NCI-H128 (cell line): ENCODE results near the gene STAT1.
"Not testable (repeated sequence)": the region's sequence is repeated elsewhere in the genome, so short reads cannot be mapped to it uniquely, and the experiment has no call there.

Experiments
- DNase-seq: peaks from one replicate; lab custom pipeline; 2025; ENCODE audit not compliant: unreplicated experiment; lab: John Stamatoyannopoulos, UW

STAT1 gene

GRCh38 chr2:190965580-190966222, 48.3 kb downstream of the STAT1 start:
- DNase-seq = no peak

DNA sequence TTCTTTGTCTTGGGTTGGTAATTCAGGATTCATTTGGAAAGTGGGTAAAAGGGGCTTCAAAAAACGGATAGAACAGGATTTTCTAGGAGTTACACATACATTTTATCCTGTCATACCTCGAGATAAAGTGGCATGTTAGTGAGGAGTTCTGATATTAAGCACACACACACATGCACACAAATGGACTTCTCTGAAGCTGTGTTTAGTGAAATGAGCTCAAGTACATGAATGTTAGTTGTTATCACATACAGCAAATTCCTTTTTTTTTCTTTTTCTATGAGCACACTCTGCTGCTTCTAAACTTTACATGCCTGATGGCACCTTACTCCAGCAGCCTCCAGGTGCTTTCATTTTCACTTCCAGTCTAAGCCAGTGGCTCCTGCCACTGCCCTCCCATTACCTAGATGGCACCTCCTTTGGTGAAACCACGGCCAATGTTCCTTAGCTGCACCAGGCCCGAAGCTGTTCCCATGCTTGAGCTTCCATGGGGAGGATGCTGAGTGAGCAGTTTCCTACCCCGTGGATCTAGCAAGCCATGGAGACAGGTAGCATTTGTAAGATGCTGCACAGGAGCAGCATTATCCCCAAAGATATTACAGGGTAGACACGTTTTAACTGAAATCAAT, 49.7 kb downstream of the STAT1 start:
- DNase-seq = no peak

GRCh38 chr2:190963088-190963487, 50.9 kb downstream of the STAT1 start:
- no peak for DNase-seq

DNA sequence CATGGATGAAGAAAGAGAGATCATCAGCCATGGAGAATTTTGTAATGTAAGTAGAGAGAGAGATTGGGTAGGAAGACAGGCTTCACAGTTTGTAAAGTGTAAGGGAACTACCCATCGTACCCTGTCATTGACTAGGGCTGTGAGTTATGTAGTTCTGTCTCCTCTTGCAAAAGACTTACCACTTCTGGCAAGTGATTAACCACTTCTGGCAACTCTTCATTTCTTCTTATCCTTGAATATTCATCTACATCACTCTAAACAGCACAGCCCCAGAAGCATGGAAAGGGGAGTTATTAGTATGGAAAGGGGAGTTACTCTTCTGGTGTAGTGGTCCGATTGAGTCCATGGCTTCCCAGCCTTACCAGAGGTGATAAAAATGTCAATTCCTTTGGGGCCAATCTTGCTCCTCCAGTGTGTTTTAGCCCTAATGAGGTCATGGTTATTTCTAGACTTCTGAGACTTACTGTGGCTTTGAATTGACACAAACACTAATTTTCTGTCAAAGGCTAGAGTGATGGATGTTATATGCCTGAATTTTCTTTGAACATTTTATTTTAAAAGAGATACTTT, 52.0 kb downstream of the STAT1 start:
- no peak for DNase-seq

- DNase-seq = not testable (repeated sequence)
Measured at GRCh38 chr2:190961117-190961516, 52.9 kb downstream of the STAT1 start.

DNA sequence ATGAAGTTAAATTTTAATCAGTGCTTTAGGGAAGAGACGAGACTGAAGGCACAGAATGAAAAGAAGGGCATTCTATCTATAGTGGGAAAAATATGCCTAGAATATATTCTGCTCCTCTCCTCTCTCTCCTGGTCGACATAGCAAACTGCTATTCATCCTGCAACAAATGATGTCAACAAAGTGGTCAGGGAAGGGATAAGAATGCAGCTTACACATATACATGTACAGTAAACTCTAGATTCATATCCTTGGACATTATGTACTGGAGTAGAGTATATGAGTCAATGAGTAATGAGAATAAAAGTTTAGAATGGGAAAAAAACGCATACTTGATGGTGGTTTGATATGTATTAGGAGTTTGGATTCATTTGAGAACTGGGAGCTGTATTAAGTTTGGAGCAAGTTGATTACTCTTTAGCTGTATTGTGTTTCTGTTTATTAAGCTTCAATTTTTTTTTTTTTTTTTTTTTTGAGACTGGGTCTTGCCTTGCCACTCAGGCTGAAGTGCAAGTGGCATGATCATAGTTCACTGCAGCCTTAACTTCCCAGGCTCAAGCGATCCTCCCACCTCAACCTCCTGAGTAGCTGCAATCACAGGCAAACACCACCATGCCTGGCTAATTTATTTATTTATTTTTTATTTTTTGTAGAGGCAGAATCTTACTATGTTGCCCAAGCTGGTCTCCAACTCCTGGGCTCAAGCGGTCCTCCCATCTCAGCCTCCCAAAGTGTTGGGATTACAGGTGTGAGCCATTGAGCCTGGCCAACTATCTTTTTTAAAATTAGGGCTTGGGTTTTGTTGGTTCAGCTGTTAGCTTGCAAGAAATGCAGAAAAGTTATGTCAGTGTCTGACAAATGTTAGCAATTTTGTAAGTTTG, 53.8 kb downstream of the STAT1 start:
- DNase-seq = no peak

DNA sequence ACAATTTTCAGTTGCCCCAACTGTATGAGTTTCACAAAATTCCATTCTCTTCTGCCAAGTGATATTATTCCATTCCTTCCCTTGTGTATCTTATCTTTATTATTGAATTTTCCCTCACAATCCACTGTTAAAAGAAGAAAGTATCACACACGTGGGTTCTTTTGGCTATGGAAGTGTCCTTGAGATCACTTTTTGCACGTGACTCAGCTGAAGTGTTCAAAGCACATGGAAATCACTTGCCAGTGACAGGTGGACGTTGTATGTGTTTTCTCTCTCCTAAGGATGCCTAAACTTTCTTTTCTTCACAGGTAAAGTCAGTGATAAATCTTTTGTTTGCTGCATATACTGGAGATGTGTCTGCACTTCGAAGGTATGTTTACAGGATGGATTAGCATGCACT, 60.7 kb downstream of the STAT1 start:
- no peak for DNase-seq

DNA sequence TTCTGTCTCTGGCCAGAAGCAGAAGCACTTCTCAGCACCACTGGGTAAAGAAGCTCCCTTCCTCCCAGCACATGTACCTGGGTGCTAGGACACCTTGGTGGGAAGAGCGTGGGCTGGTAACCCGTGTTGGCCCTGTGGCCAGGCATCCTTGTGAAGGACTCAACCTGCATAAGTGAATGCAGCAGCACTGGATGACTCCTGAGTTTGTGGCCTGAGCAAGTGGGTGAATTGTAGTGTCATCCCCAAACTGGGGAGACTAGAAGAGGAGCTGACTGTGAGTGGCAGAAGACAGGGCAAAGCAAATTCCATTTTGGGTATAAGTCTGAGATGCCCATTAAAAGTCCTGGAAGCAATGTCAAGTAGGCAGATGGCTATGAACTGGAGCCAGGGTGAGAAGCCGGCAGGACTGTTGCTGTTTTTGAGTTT, 63.4 kb downstream of the STAT1 start:
- no peak for DNase-seq

- DNase-seq = no peak
Measured at GRCh38 chr2:190948671-190949070, 65.3 kb downstream of the STAT1 start.

DNA sequence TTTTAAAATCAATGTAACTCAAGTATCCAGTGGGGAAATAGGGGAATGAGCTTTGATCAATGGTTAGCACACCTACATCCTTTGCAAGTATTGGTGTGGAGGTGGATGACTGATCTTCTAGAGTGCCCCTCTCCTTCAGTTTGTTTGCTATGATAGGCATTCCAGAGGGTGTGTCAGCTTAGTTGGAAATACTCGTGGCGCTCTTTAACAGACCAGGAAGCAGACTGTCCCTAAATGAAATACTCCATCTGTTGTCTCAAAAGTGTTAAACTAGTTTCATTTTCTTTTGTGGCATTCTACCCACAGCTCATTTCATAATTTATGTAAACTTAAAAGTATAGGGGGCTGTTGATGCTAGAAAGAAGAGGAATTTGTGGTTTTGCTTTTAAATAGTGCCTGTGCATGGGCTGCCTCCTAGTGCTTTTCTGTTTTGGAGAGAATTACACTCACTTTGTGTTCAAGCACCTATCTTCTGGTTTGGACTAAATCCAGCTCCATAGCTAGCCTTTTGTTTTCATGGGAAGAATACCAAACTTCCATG, 66.2 kb downstream of the STAT1 start:
- DNase-seq = no peak

GRCh38 chr2:190947141-190947540, 66.8 kb downstream of the STAT1 start:
- no peak for DNase-seq

- no peak for DNase-seq
Measured at GRCh38 chr2:190943706-190944105, 70.3 kb downstream of the STAT1 start.

DNA sequence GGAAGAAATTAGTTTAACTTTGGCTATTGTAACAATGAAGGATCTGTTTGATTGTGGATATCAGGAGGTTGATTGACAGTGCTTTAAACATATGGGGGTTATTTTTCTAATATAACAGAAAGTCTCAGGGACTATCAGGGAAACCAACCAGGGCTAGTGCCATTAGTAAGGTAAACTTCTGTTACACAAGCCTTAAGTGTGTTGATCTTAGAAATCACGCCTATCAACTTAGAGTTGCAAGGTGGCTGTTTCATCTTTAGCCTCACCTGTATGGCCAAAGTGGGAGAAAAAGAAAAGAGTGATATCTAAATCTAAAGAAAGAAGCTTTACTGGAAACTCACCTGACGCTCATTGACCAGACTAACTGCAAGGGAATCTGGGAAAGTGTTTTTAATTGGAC, 71.3 kb downstream of the STAT1 start:
- DNase-seq = no peak

- DNase-seq = no peak
Measured at GRCh38 chr2:190941571-190941970, 72.4 kb downstream of the STAT1 start.

DNA sequence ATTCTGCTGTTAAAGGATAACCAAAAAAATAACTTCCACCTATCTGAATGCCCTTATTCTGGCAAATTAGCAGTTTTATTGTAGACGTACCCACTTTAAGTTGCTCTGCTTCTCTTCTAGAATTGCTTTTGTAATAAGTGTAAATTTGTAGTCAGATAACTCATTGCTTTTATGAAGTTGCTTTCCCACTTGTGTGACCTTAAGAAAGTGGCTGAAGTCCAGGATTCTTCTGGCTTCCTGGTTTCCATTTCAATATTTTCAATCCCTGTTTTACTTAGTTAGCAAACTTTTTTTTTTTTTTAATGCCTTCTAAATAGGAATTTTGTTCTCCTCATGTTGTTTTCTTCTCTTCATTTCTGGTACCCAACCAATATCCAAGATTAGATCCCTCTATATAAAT, 73.5 kb downstream of the STAT1 start:
- DNase-seq = no peak

- no peak for DNase-seq
Measured at GRCh38 chr2:190938771-190939335, 75.1 kb downstream of the STAT1 start.

DNA sequence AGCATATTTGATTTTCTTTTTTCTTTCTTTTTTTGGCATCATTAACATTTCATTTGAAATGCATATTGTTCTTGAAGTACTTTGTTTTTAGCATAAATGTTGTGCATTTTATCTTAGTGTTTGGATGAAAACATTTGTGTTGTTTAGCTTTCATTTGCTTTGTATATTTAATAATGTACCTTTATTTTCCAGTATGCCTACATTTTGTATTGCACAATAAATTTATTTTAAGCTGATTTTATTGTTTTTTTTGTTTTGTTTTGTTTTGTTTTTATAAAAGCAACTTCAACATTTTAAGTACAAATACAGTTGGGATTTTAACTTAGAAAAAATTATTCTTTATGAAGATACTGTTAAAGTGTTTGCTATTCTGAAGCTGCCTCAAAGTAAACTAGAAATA, 78.9 kb downstream of the STAT1 start:
- no peak for DNase-seq

DNA sequence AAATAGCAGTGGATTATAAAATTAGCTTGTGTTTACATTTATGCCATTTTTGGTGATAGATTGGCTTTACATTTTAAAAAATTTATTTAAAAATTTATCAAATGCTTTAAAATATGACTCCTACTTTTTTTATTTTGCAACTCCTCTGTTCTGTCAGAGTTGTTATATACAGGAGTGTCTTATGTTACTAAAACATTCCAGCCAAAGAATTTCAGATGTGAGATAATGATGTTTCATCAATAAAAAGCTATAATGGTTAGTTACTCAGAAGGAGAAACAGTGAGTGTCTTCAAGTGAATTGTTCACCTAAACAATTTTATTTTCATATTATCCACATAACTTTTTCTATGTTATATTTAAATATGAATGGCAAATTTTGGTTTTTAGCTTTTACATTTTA, 80.6 kb downstream of the STAT1 start:
- no peak for DNase-seq

GRCh38 chr2:190932514-190932913, 81.5 kb downstream of the STAT1 start:
- DNase-seq = no peak

- DNase-seq = no peak
Measured at GRCh38 chr2:190930411-190930810, 83.6 kb downstream of the STAT1 start.

GRCh38 chr2:190929919-190930318, 84.1 kb downstream of the STAT1 start:
- no peak for DNase-seq
